HG02970 (cell line): ENCODE results near the gene TPD52L2.
"Not testable (repeated sequence)": the region's sequence is repeated elsewhere in the genome, so short reads cannot be mapped to it uniquely, and the experiment has no call there.

ENCODE experiments used
- ATAC-seq: cut with Tn5 transposase; IDR thresholded peaks from one replicate; pipeline ENCODE4 v1.9.1; 2021; ENCODE audit warnings: mild to moderate bottlenecking, moderate library complexity, moderate number of reproducible peaks; ENCODE audit not compliant: unreplicated experiment, low FRiP score

TPD52L2 gene

DNA sequence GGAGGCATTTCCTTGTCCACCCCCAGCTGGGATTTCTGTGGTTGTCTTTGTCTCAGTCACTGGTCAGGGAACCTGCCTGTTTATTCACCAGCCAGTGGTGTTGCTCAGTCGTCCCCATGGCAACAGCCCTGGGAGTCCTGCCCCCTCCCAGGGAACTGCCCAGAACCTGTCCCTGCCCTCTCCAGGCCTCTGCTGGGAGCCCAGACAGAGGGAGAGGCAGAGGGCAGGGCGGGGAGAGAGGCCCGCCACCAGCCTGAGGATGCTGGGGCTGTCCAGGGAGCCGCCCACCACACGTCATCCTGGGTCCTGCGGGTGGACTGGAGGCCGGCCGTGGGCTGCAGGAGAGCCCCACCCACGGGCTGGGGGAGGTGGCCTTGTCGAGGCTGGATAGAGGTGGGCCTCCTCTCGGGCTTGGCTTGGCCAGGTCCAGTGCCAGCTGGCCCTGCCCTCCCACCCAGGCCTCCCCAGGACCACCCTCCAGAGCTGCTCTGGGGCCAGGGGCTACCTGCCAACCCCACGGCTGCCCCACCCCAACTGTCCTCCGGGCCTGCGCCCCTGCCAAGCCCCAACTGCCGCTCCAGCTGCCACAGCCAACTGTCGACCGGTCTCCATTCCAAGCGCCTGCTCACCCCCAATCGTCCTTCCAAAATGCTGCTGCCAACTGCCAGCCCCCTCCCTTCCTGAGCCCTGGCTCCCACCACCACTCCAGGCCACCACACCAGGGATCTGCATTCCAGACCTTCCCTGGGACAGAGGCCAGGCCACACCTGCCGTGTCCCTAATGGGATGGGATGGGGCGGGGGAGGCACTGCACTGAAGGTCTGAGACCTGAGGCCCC lies 29.8 kb upstream of the TPD52L2 start:
- ATAC-seq = no peak

DNA sequence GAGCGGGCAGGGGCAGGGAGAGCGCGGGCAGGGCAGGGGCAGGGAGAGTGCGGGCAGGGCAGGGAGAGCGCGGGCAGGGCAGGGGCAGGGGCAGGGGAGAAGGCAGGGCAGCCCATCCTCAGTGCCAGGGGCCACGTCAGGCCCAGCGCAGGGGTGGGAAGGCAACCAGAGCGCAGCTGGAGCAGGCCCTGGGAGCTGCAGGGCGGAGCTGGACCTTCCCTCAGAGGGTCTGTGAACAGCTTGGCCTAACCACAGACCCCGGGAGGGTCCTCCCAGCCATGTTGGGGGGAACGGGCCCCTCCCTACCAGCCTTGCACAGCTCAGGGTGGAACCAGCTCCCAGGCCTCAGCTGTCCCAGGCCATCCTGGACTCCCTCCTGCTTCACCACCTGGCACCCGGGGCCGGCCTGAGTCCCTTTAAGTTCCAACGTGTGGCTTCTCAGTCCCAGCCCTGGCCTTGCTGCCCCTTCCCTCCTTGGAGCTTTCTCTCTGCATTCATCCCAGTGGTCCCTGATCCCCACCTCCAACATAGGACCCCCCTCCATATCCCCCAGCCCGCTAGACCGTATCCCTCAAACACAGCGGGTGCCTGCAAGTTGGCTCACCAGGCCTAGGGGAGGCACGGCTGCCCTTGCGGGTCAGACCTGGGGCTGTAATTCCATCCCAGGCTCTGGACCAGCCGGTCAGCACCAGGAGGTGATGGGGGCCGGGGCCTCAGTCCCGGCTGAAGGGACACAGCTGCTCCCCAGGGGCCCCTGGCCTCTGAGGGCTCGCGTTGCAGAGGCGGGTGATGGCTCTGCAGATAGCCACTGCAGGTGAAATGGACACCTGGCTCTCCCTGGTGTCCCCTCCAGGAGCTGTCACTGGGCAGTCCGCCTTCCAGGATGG lies 28.4 kb upstream of the TPD52L2 start:
- no peak for ATAC-seq

DNA sequence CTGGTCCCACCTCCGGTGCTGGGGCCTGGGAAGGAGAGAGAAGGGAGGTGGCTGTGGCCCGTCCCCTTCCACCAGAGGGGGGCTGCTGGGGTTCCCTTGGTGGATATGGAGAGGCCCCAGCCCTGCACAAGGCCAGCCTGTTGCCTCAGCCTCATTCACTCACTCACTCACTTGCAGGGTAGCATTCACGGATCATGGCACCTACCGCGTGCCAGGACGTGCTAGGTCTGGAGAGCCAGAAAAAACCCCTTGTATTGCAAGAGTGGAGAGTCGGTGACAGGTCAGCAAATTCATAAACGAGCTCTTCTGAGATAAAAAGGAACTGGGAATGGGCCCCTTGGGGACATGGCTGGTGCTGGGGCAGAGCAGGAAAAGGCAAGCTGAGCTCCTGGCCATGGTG lies 27.6 kb upstream of the TPD52L2 start:
- ATAC-seq = no peak

DNA sequence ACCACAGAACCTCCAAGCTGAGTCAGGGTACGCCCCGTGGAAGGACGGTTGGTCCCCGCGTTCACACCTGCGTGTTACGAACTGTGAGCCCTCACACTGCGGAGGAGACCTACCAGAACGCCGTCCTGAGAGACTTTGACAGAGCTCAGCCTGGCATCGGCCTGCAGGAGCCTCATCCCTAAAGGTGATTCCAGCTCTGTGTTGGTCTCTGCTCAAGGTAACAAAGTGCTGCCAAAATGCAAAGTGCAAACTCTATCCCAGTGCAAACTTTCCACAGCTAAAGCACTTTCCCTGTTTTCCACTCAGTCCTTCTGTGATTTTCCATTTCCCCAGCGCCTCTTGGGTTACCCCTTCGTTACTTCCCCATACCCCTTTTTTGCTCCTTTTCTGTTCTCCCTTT lies 25.4 kb upstream of the TPD52L2 start:
- ATAC-seq = no peak

DNA sequence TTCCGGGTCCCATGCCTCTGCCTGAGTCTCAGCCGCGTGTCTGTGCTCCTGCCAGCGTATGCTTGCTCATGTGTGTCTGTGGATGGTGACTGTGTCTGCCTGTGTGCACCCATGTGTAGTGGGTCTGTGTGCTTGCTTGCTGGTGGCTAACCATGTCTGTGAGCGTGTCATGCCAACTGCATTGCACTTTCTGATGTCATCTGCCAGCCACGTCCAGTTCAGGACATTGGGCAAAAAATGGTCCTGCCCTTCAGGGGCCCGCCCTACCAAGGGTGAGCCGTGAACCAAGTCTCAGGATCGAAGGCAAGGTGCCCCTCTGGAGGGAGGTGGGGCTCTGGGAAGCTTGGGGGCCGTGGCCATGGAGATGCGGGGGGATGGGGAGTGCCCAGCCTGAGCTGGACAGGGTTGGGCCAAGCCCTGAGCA lies 24.7 kb upstream of the TPD52L2 start:
- ATAC-seq = no peak

DNA sequence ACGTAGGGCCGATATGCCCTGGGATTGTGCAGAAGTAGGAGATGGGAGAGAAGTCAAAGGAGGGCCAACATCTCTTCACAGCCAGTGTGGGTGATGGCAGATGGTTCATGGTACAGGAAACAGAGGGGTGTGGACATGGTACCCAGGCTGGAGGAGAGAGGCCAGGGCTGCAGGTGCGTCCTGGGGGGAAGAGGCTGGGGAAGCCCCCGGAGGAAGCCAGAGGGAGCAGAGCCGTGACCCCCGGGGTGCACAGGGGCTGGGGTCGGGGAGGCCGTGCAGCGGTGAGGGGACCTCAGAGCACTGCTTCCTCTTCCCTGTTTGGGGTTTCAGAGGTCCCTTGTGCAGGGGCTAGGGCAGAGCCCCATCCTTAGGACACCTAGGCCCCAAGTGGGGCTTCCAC lies 22.8 kb upstream of the TPD52L2 start:
- ATAC-seq = no peak

DNA sequence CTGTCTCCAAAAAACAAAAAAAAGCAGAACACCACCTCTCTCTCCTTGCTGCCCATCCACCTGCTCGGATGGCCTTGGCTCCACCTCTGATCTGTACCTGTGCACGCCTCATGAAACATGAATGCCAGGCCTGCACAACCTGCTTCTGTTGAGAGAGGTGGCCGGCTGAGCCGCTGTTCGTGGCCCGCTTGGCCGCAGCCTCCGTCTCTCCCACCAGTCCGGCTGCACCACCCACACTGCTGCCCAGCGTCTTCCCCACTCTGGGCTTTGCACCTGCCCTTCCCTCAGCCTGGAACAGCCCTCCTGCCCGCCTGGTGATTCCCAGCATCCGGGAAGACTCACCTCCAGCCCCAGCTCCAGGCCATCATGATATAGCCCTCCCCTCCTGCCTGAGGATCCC lies 21.8 kb upstream of the TPD52L2 start:
- no peak for ATAC-seq

DNA sequence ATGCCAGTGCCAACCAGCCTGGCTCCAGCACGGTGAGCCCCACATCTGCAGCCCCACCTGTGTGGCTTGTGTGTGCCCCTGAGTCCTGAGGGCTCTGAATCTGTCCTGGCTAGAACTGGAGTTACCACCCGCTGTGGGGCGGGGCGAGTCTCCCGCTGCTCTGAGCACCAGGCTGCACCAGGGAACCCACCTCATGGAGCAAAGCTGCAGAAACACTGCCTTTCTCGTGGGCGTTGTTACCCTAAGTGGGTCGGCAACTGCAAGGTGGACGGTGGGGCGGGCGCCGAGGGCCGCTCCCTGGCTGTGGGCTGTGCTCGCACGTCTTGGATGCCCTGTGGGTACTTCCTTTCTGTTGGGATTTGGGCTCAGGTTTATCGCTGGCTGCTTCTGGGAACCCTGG lies 21.3 kb upstream of the TPD52L2 start:
- ATAC-seq = no peak

DNA sequence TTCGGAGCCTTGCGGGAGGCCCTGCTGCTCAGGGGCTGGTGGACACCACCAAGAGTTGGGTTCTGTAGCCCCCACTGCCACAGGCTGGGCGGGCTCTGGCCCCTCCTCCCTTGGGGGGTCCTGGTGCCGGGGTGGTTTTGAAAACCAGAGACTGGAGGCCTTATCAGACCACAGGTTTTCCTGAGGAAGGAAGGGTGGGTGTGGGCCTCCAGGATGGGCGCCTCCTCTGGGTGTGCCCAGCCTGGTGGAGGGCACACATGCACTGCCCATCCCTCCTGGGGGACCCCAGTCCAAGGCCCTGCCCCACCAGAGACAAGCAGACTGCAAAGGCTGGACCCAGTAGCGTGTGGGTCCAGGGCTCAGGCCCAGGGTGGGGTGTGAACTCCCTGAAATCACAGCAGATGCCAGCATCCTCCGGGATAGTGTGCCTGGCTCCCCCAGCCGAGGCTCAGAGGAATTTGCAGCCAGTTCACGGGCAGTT lies 20.5 kb upstream of the TPD52L2 start:
- ATAC-seq = no peak

DNA sequence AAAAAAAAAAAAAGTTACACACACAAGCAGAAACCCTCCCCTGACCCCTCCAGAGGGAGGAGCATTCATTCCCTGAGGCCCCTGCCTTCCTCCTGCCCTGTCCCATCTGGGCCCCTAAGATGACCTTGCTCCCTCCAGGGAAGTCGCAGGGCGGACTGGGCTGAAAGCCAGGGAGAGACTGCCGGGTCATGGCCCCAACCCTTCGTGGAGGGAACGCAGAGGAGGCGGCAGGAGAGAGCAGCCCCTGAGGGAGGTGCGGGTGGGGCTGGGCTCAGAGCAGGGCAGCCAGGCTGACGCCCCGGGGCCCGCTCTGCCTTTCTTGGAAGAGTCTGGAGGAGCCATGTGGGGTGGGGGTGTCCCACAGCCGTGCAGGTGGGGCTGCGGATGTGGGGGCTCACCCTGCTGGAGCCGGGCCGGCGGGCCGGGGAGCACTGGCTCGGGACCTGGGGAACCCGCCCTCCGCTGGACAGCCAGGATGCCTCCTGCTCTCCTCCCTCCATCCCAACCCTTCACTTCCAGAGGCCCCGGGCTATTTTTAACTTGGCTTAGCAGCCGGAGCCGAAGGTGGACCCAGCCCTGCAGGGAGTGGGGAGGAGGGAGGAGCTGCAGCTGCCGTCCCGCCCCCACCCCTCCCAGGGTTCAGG lies 18.8 kb upstream of the TPD52L2 start:
- ATAC-seq = no peak

DNA sequence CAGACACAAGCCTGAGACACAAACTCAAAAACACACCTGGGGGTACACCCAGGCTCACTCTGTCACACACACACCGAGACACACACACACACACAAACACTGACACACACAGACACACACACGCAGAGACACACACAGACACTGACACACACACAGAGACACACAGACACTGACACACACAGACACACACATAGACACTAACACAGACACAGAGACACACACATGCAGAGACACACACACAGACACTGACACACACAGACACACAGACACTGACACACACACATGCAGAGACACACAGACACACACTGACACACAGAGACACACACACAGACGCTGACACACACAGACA lies 18.2 kb upstream of the TPD52L2 start:
- no peak for ATAC-seq

DNA sequence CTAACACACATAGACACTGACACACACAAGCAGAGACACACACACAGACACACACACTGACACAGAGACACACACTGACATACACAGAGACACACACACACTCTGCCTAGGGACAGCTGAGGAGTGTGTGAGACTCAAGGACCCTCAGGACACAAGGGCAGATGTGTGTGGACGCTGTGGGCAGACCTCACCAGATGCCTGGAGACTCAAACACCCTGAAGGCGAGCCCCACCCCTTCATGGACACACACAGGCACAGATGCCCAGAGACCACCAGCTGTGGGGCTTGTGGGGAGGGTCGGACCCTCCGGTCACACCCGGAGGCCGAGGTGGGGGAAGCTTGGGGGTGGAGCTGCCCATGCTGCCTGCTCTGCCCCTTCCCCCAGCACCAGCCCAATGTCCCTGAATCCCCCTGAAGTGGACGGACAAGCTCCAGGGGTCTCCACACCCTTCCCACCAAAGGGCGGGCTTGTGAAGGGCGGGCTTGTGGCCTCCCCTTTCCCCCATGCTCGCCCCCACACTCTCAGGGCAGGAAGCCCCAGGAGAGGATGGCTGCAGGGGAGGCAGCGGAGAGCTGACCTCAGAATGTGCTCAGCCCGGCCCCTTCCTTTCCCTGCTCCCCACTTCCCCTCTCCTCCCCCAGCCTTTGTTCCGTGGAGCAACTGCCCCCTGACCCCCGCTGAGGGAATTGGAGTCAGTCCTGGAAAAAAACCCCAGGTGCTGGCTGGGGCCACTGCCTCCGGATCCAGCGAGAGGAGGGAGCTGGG lies 17.6 kb upstream of the TPD52L2 start:
- ATAC-seq = no peak

DNA sequence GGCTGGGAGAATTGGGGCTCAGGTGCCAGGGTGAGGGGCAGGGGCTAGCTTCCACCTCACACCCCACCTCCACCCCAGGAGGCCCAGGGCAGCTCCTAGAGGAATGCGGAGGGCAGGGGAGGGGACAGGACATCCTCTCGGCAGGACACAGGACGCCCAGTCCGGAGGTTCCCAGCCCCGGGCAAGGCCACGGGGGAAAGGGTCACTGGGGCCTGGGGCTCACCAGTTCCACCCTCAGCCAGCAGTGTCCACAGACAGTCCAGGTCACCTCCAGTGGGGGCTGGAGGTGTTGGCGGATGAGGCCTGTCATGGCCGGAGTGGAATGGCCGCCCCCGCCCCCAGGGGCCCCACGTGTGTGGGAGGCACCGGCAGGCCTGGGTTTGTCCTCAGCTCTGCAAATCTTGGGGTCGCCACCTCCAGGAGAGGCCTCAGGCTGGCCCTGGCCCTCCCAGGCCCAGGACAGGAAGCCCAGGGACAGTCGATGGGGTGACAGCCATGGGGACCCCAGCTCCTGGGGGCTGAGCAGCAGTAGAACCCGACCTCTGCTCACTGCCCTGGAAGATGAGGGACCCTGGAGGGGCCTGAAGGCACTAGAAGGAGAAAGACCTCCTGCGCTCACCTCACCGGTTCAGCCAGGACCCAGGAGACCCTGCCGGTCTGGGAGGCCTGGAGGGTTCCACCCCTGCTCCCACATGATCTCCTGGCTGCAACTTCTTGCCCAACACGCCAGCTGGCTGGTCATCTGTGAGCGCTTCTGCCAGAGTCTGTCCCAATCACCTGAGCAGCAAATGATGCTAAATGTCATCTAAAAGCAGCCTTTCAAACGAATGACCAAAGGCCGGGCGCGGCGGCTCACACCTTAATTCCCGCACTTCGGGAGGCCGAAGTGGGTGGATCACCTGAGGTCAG lies 16.8 kb upstream of the TPD52L2 start:
- no peak for ATAC-seq

DNA sequence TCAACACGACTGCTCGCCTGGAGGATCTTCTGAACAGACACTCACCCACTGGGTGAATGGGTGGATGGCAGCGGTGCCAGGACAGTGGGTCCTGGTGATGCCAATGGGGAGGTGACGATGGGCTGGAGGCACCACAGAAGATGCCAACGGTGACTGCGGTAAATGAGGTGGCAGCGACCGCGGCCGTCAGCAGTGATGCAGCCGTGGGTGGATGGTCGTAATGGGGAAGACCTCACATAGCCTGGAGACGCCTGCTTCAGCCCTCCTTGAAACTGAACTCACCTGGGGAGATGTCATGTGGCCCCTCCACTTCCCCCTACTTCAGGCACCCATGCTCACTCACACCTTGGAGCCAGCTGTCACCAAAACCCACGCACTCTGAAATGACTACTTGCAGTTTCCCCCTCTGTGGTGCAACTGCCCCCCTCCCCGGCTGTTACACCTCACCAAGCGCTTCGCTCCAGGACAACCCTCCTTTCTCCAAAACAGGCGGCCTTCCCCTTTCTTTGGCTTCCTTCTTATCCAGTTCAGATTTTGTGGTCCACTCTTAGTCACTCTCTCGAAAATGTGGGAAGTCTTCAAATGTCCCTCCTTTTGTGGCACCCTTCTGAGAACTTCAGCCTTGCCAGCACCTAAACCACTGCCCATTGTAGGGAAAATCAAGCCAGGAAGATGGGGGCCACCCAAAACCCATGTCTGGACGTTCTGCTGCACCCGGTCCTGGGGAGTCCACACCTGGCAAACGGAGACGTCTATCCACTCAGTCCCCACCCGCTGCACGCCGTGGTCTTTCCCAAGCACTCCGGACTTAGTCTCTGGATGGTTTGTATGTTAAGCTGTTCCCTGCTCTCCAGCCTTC lies 14.2 kb upstream of the TPD52L2 start:
- ATAC-seq = no peak

DNA sequence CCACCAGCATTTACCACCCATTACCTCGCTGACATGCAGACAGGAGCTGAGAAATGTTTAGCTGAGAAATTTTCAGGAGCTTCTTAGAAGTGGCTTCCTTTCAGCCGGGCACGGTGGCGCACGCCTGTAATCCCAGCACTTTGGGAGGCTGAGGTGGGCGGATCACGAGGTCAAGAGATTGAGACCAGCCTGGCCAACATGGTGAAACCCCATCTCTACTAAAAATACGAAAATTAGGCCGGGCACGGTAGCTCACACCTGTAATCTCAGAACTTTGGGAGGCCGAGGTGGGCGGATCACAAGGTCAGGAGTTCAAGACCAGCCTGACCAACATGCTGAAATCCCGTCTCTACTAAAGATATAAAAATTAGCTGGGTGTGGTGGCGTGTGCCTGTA lies 13.5 kb upstream of the TPD52L2 start:
- not testable (repeated sequence) for ATAC-seq

DNA sequence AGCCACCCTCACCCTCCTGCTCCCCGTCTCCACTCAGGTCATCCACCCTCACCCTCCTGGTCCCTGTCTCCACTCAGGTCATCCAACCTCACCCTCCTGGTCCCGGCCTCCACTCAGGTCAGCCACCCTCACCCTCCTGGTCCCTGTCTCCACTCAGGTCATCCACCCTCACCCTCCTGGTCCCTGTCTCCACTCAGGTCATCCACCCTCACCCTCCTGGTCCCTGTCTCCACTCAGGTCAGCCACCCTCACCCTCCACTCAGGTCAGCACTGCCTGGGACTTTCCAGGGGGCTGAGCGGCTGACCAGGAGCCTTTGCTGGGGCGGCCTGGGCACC lies 11.4 kb upstream of the TPD52L2 start:
- not testable (repeated sequence) for ATAC-seq

DNA sequence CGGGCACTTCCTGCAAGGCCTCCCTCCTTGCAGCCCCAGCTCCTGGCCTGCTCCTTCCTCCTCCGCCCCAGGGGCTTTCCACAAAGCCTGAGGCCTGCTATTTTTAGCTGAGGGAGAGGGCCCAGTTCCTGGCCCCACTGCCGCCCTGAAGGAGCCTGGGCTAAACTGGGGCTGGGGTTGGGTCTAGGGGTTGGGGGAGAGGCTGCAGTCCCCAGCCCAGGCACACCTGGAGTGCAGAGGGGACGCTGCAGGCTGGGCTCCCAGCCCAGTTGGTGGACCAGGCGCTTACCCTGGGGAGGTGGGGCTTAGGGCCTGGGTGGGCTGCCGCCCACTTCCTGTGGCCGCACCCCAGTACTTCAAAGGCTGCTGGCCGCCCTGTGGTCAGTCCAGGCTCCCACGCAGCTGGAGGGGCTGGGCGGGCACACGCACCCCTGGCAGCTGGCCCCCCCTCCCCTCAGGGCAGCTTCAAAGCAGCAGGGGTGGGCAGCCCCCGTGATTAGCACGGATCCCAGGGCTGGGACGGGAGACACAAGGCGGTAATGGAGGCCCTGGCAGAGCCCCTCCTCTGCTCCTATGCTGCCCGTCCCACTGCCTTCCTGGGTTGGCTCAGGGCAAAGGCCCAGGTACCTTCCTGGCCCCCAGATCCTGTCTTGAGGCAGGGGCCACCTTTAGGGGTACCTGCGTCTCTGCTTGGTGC lies 10.9 kb upstream of the TPD52L2 start:
- ATAC-seq = no peak

DNA sequence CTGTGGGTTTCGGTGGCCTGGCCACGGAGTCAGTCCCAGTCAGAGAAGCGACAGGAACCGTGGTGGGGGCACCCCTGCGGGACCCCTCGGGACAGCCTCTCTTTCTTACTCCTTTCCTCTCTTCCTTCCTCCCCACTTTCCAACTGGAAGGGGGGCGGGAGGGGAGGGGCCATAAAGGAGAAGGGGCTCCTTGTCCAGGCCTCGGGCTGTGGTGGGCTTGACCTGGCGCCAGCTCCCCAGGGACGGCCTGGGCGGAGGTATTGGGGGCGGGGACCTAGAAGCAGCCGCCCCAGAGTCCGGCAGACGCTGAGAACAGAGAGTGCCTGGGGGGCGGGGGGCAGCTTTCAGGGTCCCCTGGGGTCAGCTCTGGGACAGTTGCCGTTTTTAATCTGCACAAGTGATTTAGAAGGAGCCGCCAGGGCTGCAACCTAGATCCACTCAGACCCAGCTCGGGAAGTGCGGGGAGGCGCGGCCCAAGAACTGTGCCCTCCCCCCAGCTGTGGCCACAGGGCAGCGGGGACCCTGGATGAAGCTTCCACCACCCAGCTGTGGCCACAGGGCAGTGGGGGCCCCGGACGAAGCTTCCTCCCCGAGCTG lies 10.2 kb upstream of the TPD52L2 start:
- no peak for ATAC-seq
